Measurements from ENCODE around the gene ZNF699.

- TF ChIP-seq CTCF (IDR thresholded peaks at IDR 0.05): no peak
- TF ChIP-seq POLR2A (IDR thresholded peaks at IDR 0.05): no peak
- TF ChIP-seq POLR2AphosphoS5 (IDR thresholded peaks at IDR 0.05): no peak
- no peak for TF ChIP-seq EP300 (IDR thresholded peaks at IDR 0.05)
These were observed 4.1 kb upstream of the ZNF699 start for GRCh38 chr19:9313756-9314155.

Data from suprapubic skin (tissue), 4 donors.